ENCODE results near the gene FGD6. TPM values are rescaled to one million over a fixed set of nuclear protein-coding genes. Genes with fewer than 3 reads are reported as not detected.
"Not testable (repeated sequence)": the region's sequence is repeated elsewhere in the genome, so short reads cannot be mapped to it uniquely, and the experiment has no call there.

FGD6 gene
- polyA plus RNA-seq, 3 donors: 0.91 to 2.1 (median 1.6) TPM

GRCh38 chr12:95213928-95214327 lies 3.3 kb downstream of the FGD6 start:
- 32 to 85% (median 79%) methylated on average over 1 of the region's 1 CpG for WGBS, 3 donors
- H3K27ac ChIP-seq (ENCODE audit: low read depth, low read length): no peak overlapping the region

DNA sequence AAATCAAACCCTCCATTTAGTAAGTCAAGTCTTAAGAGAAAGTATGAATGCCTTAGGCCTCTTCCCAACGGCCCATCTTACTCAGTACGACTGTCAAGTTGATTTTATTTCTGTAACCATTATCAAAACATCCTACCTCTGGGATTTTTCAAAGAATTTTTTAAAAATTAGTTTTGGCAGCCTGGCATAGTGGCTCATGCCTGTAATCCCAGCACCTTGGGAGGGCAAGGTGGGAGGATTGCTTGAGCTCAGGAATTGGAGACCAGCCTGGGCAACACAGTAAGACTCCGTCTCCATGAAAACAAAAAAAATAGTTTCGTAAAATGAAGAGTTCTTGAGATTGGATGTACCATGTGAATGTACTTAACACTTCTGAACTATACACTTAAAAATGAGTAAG lies 4.1 kb downstream of the FGD6 start:
- 80 to 96% (median 87%) methylated on average over 4 of the region's 4 CpGs for WGBS, 3 donors
- no peak overlapping the region for H3K27ac ChIP-seq (ENCODE audit: low read depth, low read length)

- WGBS, 3 donors: 55 to 84% (median 65%) methylated on average over 4 of the region's 4 CpGs
- no peak overlapping the region for H3K27ac ChIP-seq (ENCODE audit: low read depth, low read length)
Measured at GRCh38 chr12:95212586-95212985, 4.7 kb downstream of the FGD6 start.

DNA sequence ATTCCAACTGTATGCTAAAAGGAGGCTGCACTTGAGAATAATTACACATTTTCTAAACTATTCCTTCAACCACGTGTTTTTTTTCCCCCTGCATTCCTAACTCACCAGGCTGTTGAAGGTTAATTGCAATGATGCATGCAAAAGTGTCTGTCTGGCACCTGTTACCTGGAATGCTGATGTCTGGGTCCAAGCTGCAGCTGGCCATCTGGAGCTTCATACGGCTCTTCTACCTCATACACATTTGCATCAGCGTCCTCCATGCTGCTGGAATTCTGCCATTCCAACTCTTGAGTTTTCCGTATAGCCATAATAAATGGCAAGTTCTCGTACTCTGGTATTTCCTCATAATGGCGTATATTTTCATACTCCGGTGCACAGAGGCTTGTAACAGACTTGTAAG lies 8.6 kb downstream of the FGD6 start:
- WGBS, 3 donors: 88 to 93% (median 89%) methylated on average over 7 of the region's 7 CpGs
- no peak overlapping the region for H3K27ac ChIP-seq (ENCODE audit: low read depth, low read length)

DNA sequence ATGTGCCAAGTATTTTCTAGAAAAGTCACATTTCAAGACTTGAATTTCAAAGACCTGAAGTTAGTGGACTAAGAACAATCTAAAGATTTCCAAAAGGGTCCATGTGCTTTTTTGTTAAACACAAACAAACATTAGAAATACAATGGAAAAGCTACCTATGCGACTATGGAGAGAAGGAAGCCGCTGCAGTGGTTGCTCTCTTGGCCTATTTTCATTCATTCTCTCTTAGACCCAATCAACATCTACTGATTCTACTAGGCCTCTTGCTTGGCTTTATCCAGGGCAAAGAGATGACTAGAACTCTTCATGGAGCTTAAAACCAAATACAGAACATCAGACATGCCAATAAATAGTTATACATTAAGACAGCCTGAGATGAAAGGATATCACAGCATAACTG lies 9.9 kb downstream of the FGD6 start:
- WGBS, 3 donors: 95 to 98% (median 97%) methylated on average over 2 of the region's 2 CpGs
- H3K27ac ChIP-seq (ENCODE audit: low read depth, low read length): no peak overlapping the region

DNA sequence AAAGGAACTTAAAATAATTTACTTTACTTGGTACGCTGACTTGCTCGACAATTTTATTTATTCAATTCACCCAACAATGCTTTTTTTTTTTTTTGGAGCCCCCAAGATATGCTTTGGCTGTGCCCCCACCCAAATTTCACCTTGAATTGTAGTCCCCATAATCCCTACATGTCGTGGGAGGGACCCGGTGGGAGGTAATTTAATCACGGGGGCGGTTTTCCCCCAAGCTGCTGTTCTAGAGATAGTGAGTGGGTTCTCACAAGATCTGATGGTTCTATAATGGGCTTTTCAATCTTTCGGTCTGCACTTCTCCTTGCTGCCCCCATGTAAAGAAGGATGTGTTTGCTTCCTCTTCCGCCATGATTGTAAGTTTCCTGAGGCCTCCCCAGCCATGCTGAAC lies 10.4 kb downstream of the FGD6 start:
- no peak overlapping the region for H3K27ac ChIP-seq (ENCODE audit: low read depth, low read length)

DNA sequence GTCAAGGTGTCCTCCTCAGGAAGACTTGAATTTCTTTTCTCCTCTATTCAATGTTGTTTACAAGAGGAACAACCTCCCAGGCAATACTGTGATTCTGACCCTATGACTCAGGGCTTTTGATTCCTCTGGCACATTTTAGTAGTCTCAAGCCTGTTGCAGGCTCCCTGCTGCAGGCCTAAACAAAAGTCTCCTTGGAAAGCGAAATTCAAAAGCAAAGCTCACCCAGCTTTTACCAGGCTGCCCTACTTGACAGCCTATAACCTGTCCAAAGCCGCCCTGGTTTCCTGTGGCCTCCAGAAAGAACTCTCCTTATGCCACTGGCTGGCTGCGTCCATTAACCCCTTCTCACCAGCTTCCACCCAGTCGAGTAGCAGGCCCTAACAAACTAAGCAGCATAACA lies 11.6 kb downstream of the FGD6 start:
- no peak overlapping the region for H3K27ac ChIP-seq (ENCODE audit: low read depth, low read length)

More for the DNA sequence above, 10.4 kb downstream of the FGD6 start:
- 95 to 97% (median 97%) methylated on average over 8 of the region's 8 CpGs for WGBS, 3 donors

DNA sequence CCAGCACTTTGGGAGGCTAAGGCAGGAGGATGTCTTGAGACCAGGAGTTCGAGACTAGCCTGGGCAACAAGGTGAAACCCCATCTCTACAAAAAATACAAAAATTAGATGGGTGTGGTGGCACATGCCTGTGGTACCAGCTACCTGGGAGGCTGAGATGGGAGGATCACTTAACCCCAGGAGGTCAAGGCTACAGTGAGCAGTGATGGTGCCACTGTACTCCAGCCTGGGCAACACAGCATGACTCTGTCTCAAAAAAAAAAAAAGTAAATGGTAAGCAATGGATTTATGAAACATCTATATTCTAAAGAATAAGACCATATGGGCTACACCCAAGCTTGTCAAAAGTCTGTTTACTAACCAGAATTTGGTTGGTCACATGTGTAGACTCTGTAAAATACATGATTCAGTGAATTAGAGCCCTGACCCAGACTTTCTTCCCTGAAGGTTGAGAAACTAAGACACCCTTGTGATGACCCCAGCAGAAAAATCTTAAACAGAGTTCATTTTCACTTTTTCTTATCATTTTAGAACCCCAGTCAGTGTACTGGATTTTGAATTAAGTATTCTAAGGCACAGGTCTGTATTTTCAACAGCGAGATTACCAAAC lies 12.1 kb downstream of the FGD6 start:
- no peak overlapping the region for H3K27ac ChIP-seq (ENCODE audit: low read depth, low read length)
- WGBS, 3 donors: 97 to 100% (median 98%) methylated on average over 2 of the region's 2 CpGs

More for the DNA sequence above, 11.6 kb downstream of the FGD6 start:
- 46 to 48% (median 48%) methylated on average over 4 of the region's 4 CpGs for WGBS, 3 donors

- no peak overlapping the region for H3K27ac ChIP-seq (ENCODE audit: low read depth, low read length)
- WGBS, 3 donors: 73 to 81% (median 80%) methylated on average over 11 of the region's 11 CpGs
Measured at GRCh38 chr12:95204141-95204866, 13.0 kb downstream of the FGD6 start.

DNA sequence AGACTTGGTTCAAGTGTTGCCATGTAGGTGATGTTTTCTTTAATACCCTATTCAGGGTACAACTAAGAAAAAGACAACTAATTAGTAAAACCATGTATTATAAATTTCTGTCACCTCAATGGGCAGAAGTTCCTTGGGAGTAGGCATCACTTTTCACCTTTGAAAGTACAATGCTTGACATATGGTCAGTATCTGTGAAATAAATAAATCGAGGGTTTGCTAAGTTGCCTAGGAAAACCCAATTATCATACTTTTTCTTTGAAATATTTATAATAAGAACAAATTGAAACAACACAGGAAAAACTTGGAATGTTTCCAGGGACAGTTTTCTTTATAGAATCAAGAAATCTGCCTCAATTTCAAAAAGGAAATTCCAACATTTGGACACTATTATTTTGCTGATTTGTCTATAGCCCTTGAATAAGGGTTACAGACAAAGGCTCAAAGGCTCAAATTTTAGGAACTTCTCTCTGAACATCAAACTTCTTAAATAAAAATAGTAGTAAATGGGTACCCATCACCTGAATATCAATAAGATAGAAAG lies 13.7 kb downstream of the FGD6 start:
- 54 to 69% (median 56%) methylated on average over 1 of the region's 1 CpG for WGBS, 3 donors
- H3K27ac ChIP-seq (ENCODE audit: low read depth, low read length): no peak overlapping the region

DNA sequence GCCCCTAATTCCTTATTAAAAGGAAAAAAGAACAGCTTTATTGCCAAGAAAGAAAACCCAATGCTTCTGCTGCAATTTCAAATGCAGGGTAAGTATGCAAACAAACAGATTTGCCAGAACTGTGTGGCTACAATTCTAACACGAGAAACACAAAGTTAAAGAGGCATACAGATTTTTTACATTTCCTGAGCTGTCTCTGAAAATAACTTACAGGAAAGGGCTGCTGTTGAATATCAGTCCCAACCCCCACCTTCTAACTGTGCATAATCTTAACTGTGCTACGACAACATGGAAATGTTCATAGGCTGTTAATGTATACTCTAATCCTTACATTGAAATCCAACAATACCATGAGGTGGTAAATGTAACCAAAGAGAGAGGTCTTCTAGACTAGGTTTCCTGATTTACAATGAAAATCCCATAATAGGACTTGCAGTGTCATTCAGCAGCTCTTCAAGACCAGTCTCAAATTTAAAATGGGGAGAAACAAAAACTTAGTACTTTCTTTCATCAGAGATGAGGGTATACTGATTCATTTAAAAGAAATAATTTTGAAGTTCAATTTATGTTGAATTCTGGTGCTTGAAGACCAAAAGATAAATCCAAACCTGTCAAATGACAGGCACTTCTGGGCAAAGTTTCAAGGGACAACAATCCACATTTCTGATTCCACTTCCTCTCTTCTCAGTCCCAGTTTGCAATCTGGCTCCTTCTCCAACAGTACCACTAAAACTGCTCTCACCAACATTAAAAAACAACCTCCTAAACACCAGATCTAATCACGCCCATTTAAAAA lies 14.4 kb downstream of the FGD6 start:
- WGBS, 3 donors: 53 to 64% (median 54%) methylated on average over 3 of the region's 3 CpGs
- no peak overlapping the region for H3K27ac ChIP-seq (ENCODE audit: low read depth, low read length)

- no peak overlapping the region for H3K27ac ChIP-seq (ENCODE audit: low read depth, low read length)
- 81 to 83% (median 81%) methylated on average over 4 of the region's 4 CpGs for WGBS, 3 donors
Measured at GRCh38 chr12:95201056-95201670, 16.1 kb downstream of the FGD6 start.

GRCh38 chr12:95200128-95200894 lies 17.0 kb downstream of the FGD6 start:
- no peak overlapping the region for H3K27ac ChIP-seq (ENCODE audit: low read depth, low read length)
- 31 to 67% (median 61%) methylated on average over 5 of the region's 5 CpGs for WGBS, 3 donors

DNA sequence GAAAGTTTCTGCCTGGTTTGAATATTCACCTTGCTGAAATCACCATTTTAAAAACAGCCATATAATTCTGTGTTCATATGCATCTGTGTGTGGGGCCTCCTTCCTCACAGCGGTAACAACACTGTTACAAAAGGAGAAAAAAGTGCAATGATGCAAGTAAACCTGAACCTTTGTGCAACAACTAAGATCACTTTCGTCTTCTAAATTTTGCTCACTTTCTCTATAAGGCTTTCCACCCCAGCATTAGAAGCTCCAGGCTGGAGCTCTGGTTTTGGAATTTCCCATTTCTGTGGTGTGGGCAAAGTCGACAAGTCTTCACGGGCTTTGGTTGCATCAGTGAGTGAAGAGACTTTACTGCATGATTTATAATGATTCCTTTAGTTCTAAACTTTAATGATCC lies 18.4 kb downstream of the FGD6 start:
- H3K27ac ChIP-seq (ENCODE audit: low read depth, low read length): no peak overlapping the region
- WGBS, 3 donors: 80 to 92% (median 86%) methylated on average over 4 of the region's 4 CpGs

DNA sequence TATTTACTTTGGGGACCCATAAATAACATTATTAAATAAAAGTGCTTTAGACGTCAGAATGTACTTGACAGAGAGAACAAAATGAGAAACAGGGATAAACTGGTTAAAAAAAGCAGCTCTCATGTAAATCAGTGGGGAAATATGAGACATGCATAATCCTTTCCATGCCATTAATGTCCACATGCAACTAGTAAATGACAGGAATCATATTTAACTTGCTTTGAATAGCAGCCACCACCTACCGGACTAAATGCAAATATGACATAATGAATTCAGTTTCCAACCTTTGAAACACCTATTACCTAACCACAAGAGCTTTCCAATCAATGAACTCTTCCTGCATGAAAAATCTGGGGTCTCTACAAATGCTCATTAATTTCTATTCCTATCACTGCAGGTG lies 19.6 kb downstream of the FGD6 start:
- H3K27ac ChIP-seq (ENCODE audit: low read depth, low read length): no peak overlapping the region
- WGBS, 3 donors: 66 to 90% (median 87%) methylated on average over 2 of the region's 2 CpGs

DNA sequence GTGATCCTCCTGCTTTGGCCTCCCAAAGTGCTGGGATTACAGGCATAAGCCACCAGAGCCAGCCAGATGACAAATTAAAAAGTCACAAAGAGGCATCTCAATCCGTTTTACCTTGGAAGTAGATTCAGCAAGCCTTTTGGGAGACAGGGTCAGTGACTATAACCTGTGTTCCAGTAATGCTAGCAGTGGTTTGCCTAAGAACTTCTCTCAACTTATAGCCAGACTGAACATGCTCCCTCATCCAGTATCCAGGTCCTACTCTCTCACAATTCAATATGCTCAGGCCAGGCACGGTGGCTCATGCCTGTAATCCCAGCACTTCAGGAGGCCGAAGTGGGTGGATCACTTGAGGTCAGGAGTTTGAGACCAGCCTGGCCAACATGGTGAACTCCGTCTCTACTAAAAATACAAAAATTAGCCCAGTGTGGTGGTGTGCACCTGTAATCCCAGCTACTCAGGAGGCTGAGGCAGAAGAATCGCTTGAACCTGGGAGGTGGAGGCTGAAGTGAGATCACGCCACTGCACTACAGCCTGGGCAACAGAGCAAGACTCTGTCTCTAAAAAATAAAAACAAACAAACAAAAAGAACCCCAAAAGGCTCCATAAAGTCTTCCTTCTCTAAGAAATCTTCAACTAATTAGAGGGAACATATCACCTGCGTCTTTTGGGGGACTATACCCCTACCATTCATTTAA lies 20.2 kb downstream of the FGD6 start:
- 94 to 95% (median 94%) methylated on average over 7 of the region's 7 CpGs for WGBS, 3 donors
- not testable (repeated sequence) for H3K27ac ChIP-seq (ENCODE audit: low read depth, low read length)

- 67 to 95% (median 92%) methylated on average over 3 of the region's 3 CpGs for WGBS, 3 donors
- no peak overlapping the region for H3K27ac ChIP-seq (ENCODE audit: low read depth, low read length)
Measured at GRCh38 chr12:95195122-95195521, 22.1 kb downstream of the FGD6 start.

All from adipose tissue (tissue), 3 donors.